ENCODE results near the gene OR10V1.

DNA sequence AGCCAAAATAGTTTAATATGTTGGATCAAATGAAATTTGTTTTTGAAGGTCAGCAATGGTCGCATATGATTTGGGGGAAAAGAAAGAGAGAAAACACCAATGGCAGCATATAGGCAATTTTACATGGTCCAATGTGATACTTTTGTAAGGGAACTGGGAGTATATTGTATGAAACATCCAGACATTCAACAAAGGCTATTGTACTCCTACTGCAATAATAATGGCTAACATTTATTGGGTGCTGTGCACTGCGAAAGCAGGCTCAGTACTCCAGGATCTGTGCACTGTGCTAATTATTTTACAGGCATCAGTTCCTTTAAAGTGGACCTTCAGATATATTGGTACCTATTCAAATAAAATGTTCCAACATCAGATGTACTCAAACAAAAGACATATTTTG, 5.9 kb upstream of the OR10V1 start:
- TF ChIP-seq, protein P1, sequence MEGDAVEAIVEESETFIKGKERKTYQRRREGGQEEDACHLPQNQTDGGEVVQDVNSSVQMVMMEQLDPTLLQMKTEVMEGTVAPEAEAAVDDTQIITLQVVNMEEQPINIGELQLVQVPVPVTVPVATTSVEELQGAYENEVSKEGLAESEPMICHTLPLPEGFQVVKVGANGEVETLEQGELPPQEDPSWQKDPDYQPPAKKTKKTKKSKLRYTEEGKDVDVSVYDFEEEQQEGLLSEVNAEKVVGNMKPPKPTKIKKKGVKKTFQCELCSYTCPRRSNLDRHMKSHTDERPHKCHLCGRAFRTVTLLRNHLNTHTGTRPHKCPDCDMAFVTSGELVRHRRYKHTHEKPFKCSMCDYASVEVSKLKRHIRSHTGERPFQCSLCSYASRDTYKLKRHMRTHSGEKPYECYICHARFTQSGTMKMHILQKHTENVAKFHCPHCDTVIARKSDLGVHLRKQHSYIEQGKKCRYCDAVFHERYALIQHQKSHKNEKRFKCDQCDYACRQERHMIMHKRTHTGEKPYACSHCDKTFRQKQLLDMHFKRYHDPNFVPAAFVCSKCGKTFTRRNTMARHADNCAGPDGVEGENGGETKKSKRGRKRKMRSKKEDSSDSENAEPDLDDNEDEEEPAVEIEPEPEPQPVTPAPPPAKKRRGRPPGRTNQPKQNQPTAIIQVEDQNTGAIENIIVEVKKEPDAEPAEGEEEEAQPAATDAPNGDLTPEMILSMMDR (conservative IDR thresholded peaks at IDR 0.05; ENCODE audit: low read depth, low read length): no peak
- TF ChIP-seq, protein P2, sequence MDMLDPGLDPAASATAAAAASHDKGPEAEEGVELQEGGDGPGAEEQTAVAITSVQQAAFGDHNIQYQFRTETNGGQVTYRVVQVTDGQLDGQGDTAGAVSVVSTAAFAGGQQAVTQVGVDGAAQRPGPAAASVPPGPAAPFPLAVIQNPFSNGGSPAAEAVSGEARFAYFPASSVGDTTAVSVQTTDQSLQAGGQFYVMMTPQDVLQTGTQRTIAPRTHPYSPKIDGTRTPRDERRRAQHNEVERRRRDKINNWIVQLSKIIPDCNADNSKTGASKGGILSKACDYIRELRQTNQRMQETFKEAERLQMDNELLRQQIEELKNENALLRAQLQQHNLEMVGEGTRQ (IDR thresholded peaks at IDR 0.05; ENCODE audit: low read depth, low read length): no peak
- TF ChIP-seq RAD21 (IDR thresholded peaks at IDR 0.05; ENCODE audit: low read length): no peak
- TF ChIP-seq MAFK (IDR thresholded peaks at IDR 0.05; ENCODE audit: low read depth, low read length): no peak
- TF ChIP-seq POLR2A (IDR thresholded peaks at IDR 0.05; ENCODE audit: low read depth, low read length): no peak
- TF ChIP-seq BHLHE40 (IDR thresholded peaks at IDR 0.05; ENCODE audit: low read depth, low read length): no peak
- TF ChIP-seq MXI1 (IDR thresholded peaks at IDR 0.05; ENCODE audit: borderline replicate concordance, low read depth, low read length): no peak
- TF ChIP-seq RFX5 (IDR thresholded peaks at IDR 0.05; ENCODE audit: low read depth, low read length): no peak
- no peak for TF ChIP-seq RCOR1 (IDR thresholded peaks at IDR 0.05; ENCODE audit: insufficient replicate concordance, low read length)
- TF ChIP-seq, protein P3, sequence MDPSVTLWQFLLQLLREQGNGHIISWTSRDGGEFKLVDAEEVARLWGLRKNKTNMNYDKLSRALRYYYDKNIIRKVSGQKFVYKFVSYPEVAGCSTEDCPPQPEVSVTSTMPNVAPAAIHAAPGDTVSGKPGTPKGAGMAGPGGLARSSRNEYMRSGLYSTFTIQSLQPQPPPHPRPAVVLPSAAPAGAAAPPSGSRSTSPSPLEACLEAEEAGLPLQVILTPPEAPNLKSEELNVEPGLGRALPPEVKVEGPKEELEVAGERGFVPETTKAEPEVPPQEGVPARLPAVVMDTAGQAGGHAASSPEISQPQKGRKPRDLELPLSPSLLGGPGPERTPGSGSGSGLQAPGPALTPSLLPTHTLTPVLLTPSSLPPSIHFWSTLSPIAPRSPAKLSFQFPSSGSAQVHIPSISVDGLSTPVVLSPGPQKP (IDR thresholded peaks at IDR 0.05; ENCODE audit: borderline replicate concordance, low read depth, low read length): no peak
- TF ChIP-seq CHD1 (IDR thresholded peaks at IDR 0.05; ENCODE audit: low read depth, low read length): no peak
